GM18868 (cell line): ENCODE measurements around the gene OSBPL8.
A peak's percentile ranks its signal among the peaks of the same experiment; 100 is the strongest.
"Not testable (repeated sequence)": the region's sequence is repeated elsewhere in the genome, so short reads cannot be mapped to it uniquely, and the experiment has no call there.

Source experiments
- ATAC-seq: cut with Tn5 transposase; IDR thresholded peaks from one replicate; pipeline ENCODE4 v1.9.1; 2021; ENCODE audit warnings: mild to moderate bottlenecking, moderate library complexity; ENCODE audit not compliant: unreplicated experiment

OSBPL8 gene

DNA sequence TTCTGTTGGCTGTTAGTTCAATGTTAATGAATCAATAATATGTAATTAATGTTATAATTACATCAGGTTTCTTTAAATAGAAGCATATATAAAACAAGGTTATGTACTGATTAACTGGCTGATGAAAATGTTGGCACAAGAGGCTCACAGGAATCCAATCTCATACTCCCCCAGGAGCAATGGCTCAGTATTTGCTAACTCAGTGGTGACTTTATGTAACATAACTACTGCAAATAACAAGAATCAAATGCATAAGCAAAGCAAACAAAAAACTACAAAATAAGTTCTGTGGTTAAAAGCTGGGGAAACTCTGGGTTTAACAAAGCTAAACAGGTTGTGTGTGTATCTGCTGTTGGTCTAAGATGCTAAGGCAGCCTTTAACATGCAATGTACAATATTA lies 183.6 kb downstream of the OSBPL8 start:
- ATAC-seq: no peak

DNA sequence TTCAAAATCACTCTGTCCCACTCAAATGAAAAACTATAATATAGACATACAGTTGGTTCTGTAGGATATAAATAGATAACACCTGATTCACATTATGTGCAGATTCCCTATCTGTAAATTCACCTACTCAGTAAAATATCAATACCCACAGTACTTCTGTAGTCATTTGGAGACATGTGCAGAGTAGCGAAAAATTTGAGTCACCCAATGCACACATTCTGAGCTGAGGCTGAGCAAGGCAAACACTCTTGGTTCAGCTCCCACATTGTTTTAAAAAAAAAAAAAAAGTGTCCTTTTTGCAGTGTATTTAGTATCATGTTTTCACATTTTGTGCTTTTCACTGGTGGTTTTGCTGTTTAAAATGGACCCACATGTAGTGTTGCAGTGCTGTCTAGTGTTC lies 184.1 kb downstream of the OSBPL8 start:
- ATAC-seq: no peak

DNA sequence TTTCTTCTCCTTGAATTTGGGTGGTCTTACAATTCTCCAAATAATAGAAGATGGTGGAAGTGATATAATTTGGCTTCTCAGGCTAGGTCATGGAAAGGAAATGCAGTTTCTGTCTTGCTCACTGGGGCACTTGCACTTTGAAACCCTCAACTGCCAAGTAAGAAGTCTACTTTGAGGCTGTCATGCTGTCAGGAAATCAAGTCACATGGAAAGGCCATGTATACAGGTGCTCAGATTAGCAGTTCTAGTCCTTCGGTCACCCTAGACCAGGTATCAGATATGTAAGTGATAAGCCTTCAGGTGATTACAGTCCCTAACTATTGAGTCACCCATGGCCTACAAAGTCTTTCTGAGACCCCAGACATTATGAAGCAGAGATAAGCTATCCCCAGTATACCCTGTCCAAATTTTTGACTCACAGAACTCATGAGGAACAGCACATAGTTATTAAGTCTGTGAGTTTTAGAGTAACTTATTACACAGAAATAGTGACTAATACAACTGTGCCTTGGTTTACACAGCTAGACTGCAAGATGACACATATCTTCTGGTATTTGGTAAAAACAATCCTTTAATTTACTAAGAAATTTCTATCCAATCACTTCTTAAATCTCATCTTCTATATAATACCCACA lies 185.1 kb downstream of the OSBPL8 start:
- no peak for ATAC-seq

DNA sequence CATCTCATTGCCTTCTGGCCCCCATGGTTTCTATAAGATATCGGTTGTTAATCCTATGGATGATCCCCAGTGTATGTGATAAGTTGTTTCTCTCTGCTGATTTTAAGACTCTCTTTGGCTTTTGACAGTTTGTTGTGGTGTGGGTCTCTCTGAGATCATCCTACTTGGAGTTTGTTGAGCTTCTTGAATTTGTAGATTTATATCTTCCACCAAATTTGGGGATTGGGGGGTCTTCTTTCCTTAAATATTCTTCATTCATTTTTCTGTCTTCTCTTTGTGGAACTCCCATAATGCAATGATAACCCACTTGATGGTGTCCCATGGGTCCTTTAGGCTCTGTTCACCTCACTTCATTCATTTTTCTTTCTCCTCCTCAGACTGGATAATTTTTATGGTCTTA lies 191.3 kb downstream of the OSBPL8 start:
- no peak for ATAC-seq

DNA sequence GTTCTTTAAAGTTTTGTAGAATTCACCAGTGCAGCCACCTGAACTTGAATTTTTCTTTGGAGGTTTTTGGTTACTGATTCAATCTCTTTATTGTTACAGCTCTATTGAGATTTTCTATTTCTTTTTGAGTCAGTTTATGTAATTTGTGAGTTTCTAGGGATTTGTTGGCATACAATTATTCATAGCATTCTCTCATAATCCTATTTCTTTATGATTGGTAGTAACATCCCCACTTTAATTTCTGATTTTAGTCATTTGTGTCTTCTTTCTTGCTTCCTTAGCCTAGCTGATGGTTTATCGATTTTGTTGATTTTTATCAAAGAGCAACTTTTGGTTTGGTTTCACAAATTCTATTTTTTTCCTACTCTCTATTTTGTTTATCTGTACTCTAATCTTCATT lies 193.4 kb downstream of the OSBPL8 start:
- ATAC-seq: no peak

- ATAC-seq: not testable (repeated sequence)
Observed at GRCh38 chr12:76364131-76364530, 195.4 kb downstream of the OSBPL8 start.

GRCh38 chr12:76360316-76360715 lies 199.3 kb downstream of the OSBPL8 start:
- ATAC-seq: no peak

DNA sequence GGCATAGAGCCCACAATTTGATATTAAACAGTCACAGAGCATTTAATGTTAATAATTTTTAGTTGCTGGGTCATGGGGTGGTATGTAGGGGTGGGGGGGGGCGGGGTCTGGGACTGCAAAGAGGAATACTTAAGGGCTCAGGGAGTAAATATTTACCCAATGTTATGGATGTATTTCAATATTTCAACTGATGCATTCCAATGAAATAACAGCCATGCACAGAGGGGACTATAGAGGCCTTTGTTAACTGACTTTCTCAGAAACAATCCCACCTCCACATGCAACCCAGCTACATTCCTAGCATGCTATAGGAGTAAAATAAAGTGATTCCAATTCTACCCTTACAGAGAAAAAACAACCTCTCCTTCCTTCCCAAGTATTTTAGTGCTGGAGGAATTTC lies 203.5 kb downstream of the OSBPL8 start:
- no peak for ATAC-seq

GRCh38 chr12:76348079-76348901 lies 211.3 kb downstream of the OSBPL8 start, which contains the start of gene BBS10:
Gene BBS10, minus strand, starts transcription at chr12:76348415. Its CDS starts 57 bp downstream, at chr12:76348358.
- peak; percentile 98 for ATAC-seq

DNA sequence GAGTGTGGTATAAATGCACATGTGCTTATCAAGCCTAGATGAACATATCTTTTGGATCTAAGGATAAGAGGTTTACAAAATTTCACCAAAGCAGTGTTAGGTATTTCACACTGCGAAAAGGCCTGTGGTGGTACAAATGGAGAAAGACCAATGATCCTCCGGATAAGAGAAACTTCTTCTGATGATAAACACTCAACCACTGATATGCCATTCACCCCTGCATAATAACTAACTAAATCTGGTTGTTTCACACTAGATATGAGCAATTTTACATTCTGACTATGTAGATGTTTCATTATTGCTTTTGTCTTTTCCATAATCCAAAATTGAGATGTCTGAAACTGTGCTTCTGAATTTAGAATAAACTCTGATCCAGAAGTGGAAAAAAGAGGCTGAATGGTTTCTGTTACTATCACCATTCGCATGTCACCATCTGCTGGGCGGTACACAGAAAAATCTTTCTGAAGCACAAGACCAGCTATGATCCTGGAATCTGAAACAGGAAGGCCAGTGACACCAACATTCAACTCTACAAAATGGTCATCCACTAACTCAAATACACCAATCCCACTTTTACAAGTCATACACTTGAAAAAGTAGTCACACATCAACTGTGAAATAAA lies 212.7 kb downstream of the OSBPL8 start:
- peak; percentile 19 for ATAC-seq

DNA sequence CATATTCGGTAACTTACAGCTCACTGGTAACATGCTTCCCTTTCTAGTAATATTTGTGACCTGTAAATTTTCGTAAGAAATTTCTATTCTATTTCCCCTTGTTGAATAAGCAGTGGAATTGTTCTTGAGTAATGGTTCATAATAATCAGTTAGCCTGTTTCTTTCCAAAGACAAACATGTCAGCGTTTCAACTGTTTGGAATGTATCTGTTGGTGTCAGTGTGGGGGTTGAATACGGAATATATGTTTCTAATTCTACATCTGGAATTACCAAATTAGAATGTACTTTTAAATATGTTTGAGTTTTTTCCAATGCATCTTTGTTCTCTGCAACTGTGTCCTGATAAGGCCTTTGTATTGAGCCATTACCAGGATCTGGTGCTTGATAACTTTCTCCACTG lies 213.3 kb downstream of the OSBPL8 start:
- ATAC-seq: no peak

DNA sequence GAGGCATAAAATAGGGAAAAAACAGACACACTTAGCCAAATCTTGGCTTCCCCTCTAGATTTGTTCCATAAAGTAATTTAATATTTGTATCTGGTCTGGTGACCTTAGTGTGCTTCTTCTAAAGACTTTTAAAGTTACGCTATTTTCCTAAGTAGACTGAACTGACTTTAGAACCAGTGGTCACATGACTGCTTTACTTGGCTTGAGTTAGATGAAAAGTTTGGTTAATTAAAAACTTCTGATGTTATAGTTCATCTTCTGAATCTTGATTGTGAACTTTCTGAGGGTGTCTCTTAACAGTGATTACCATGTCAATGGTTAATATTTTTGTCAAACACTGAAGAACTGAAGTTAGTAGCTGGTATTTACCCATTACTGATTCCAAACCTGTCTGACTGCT lies 214.0 kb downstream of the OSBPL8 start:
- ATAC-seq: no peak

- ATAC-seq: no peak
Observed at GRCh38 chr12:76341436-76342030, 218.0 kb downstream of the OSBPL8 start.

DNA sequence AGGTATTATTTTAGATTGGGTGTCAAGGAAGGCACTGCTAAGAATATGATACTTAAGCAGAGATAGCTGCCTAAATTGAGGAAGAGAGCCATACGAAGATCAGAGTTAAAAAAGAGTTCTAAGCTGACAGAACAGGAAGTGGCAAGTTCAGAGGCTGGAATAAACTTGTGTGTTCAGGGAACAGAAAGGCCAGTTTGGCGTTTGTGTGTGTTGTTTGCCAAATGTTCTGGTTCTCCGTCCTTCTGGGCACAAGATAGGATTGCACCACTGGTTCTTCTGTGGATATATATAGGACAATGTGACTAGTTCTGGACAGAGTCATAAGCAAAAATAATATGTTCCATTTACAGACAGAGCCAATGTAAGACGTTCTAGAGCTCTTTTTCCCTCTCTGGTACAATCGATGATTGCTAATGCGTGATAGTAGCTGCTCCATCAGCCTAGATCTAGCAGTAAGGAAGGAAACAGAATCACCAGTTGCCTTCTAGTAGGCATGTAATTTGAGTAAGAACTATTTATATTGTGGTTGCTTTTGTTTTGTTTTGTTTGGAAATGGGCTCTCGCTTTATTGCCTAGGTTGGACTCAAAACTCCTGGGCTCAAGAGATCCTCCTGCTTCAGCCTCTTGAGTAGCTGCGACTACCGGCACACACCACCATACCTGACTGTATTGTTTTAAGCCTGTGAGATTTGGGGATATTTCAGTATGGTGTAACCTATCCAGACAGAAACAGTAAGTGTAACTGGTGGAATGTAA lies 218.7 kb downstream of the OSBPL8 start:
- ATAC-seq: no peak

DNA sequence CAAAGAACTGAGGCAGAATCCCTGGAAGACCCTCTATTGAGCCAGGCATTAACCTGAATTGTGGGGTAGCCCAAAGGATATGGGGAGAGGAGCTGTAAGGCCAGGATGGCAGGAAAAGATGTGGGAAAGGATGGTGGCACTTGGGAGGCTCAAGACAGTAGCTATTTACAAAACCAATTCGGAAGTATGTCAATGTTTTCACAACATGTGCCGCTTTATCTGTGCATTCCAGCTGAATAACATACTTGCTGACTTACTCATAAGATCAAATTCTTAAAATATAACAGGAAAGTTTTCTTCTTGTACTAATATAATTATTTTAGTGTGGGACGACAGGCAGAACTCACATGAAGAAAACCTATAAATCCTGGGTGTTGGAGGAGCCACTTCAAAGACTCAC lies 222.0 kb downstream of the OSBPL8 start:
- ATAC-seq: no peak

- no peak for ATAC-seq
Observed at GRCh38 chr12:76332606-76333005, 227.0 kb downstream of the OSBPL8 start.

DNA sequence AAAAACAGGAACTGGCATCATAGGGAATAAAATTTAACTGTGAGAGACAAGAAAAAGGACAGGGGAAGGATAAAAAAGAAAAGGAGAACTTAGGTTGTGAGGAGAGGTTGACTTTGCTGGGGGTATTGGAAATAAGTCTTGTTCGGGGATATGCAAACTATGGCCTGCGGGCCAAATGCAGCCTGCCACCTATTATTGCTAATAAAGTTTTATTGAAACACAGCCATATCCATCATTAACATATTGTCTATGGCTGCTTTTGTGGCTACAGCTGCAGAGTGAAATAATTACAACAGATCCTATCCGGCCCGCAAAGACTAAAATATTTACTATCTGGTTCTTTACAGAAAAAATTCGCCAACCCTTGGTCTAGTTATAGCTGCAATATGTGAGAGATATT lies 230.0 kb downstream of the OSBPL8 start:
- ATAC-seq: no peak

DNA sequence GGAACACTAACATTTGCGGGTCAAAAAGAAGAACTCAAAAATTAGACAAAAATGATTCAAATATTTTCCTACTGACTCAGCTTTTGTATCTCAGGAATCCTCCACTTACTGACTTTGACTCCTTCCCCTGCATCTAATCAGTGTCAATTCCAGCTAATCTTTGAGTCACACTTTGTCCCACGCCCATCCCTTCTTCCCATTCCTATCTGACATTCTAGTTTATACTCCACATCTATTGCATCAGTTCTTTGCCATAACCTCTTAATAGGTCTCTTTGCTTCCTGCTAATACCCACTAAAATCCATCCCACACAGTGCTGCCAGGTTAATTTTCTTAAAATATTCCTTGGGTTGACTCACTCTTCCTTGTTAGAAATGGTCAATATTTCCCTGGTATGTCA lies 230.4 kb downstream of the OSBPL8 start:
- ATAC-seq: no peak

- ATAC-seq: not testable (repeated sequence)
Observed at GRCh38 chr12:76319595-76320319, 239.8 kb downstream of the OSBPL8 start.
